HG02678 (cell line): ENCODE results near the gene PPFIA2.
"Not testable (repeated sequence)": the region's sequence is repeated elsewhere in the genome, so short reads cannot be mapped to it uniquely, and the experiment has no call there.

Source experiments
- ATAC-seq: cut with Tn5 transposase; IDR thresholded peaks from one replicate; pipeline ENCODE4 v1.9.1; 2021; ENCODE audit warnings: mild to moderate bottlenecking, moderate library complexity; ENCODE audit not compliant: unreplicated experiment

The PPFIA2 gene

GRCh38 chr12:81212996-81213696, 546.0 kb downstream of the PPFIA2 start:
- no peak for ATAC-seq

GRCh38 chr12:81211306-81211705, 547.8 kb downstream of the PPFIA2 start:
- no peak for ATAC-seq

- not testable (repeated sequence) for ATAC-seq
Observed at GRCh38 chr12:81209772-81210225, 549.4 kb downstream of the PPFIA2 start.

- ATAC-seq: no peak
Observed at GRCh38 chr12:81209012-81209411, 550.1 kb downstream of the PPFIA2 start.

DNA sequence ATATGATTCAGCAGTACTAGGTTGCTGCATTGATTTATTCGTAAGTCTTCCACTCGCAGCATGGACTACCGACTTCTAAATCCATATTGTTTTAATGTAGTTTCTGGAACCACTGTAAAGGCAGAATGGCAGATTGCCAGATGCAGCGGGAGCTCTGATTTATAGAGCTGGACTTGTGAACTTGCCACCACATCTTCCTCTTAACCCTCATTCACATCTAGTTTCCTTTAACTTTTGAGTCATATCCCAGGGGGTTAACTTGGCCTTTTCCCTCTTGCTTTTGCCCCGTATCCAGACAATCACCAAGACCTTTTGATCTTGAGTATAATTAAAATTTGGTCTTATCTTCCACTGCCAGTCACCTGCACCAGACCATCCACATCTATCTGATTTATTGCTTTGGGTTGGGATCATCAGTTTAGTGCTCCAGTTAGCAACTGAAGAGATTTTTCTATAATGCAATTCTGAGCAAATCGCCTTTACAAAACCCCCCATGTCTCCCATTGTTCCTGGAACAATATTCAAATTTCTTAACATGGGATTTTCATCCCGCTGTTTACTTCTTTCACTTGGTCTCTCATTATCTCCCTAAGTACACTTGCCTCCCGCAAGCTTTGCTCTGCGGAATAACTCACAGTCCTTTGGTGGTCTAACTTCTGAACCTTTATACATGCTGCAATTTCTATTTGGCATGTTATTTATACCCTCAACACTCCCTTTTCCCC, 550.8 kb downstream of the PPFIA2 start:
- ATAC-seq: no peak
